GM23338 (cell line): ENCODE data around the gene CABCOCO1. TPM values are rescaled to one million over a fixed set of nuclear protein-coding genes. Genes with fewer than 3 reads are reported as not detected.

Experiments
- ATAC-seq: fragments of 200-7000 bp; cut with Tn5 transposase; 3 replicates; pipeline ENCODE4 v1.9.1; 2020
- DNase-seq: peaks from one replicate; pipeline ENCODE4 v3.0.0-alpha.2; 2015; ENCODE audit warnings: low spot score
- H2AFZ ChIP-seq: fragments of 200-600 bp; sonication (generic); 2 replicates; pipeline ENCODE4 v1.8.0; 2016; ENCODE audit warnings: antibody characterized with exemption, mild to moderate bottlenecking, moderate library complexity
- H3F3A ChIP-seq: fragments of 200-600 bp; sonication (generic); replicated peaks from 2 replicates; pipeline ENCODE4 v1.8.0; 2017; ENCODE audit warnings: antibody characterized with exemption, mixed run types, low read depth
- H3K27ac ChIP-seq: fragments of 200-600 bp; sonication (generic); 2 replicates; pipeline ENCODE4 v1.6.1; 2016; ENCODE audit warnings: low read depth
- H3K27me3 ChIP-seq: fragments of 200-600 bp; sonication (generic); 2 replicates; pipeline ENCODE4 v1.8.0; 2016; ENCODE audit warnings: mild to moderate bottlenecking, mixed run types, moderate library complexity; ENCODE audit not compliant: insufficient read depth
- H3K36me3 ChIP-seq: fragments of 200-600 bp; sonication (generic); 2 replicates; pipeline ENCODE4 v1.8.0; 2016; ENCODE audit warnings: mild to moderate bottlenecking; ENCODE audit not compliant: insufficient read depth
- H3K4me1 ChIP-seq: fragments of 200-600 bp; sonication (generic); 2 replicates; pipeline ENCODE4 v1.8.0; 2016; ENCODE audit warnings: mild to moderate bottlenecking, moderate library complexity; ENCODE audit not compliant: insufficient read depth
- H3K4me2 ChIP-seq: fragments of 200-600 bp; sonication (generic); 2 replicates; pipeline ENCODE4 v1.7.1; 2017; ENCODE audit warnings: mixed run types
- H3K4me3 ChIP-seq: fragments of 200-600 bp; sonication (generic); 2 replicates; pipeline ENCODE4 v1.6.1; 2016; ENCODE audit warnings: mixed run types
- H3K79me2 ChIP-seq: fragments of 200-600 bp; sonication (generic); replicated peaks from 2 replicates; pipeline ENCODE4 v1.8.0; 2017; ENCODE audit warnings: mild to moderate bottlenecking; ENCODE audit not compliant: insufficient read depth
- H3K9me2 ChIP-seq: fragments of 200-600 bp; sonication (generic); 2 replicates; pipeline ENCODE4 v1.8.0; 2017; ENCODE audit not compliant: insufficient read depth
- H4K20me1 ChIP-seq: fragments of 200-600 bp; sonication (generic); replicated peaks from 2 replicates; pipeline ENCODE4 v1.8.0; 2017; ENCODE audit warnings: mild to moderate bottlenecking; ENCODE audit not compliant: insufficient read depth
- H3K27ac Mint-ChIP-seq: 2 replicates; pipeline ENCODE4 v1.8.0; 2020; ENCODE audit warnings: inconsistent platforms, mild to moderate bottlenecking, moderate library complexity, mixed read lengths
- H3K27me3 Mint-ChIP-seq: 3 replicates; pipeline ENCODE4 v1.8.0; 2022; ENCODE audit warnings: low read depth, mild to moderate bottlenecking, moderate library complexity, mixed read lengths, inconsistent platforms; ENCODE audit not compliant: insufficient read depth, poor library complexity
- H3K36me3 Mint-ChIP-seq: 3 replicates; pipeline ENCODE4 v1.8.0; 2021; ENCODE audit warnings: low read depth, mild to moderate bottlenecking, inconsistent platforms, moderate library complexity, mixed read lengths
- H3K4me1 Mint-ChIP-seq: 3 replicates; pipeline ENCODE4 v1.8.0; 2020; ENCODE audit warnings: mild to moderate bottlenecking, inconsistent platforms, mixed read lengths
- H3K4me3 Mint-ChIP-seq: 3 replicates; pipeline ENCODE4 v1.8.0; 2021; ENCODE audit warnings: moderate library complexity, mild to moderate bottlenecking, inconsistent platforms, mixed read lengths
- H3K9me3 Mint-ChIP-seq: 3 replicates; pipeline ENCODE4 v1.8.0; 2020; ENCODE audit warnings: moderate library complexity, mild to moderate bottlenecking, inconsistent platforms, mixed read lengths
- CREB1 ChIP-seq: fragments of 250-450 bp; sonication (Bioruptor Pico); IDR thresholded peaks from 2 replicates; pipeline ENCODE4 v1.5.0; 2020; ENCODE audit warnings: low read depth, mild to moderate bottlenecking, moderate library complexity
- CTCF ChIP-seq, 2 experiments: fragments of 200-600 bp in 1 of 2; sonication (generic) in 1 of 2; conservative IDR thresholded peaks; 2 replicates each; pipeline versions ENCODE4 v1.5.1 to v1.6.1; 2016 to 2017; ENCODE audit warnings: antibody characterized with exemption in 2 of 2, low read depth in 2 of 2, mild to moderate bottlenecking in 2 of 2, moderate library complexity in 1 of 2
- ETS1 ChIP-seq: IDR thresholded peaks from 2 replicates; pipeline ENCODE4 v1.6.1; 2016; ENCODE audit warnings: antibody characterized with exemption
- EZH2 ChIP-seq: fragments of 200-600 bp; sonication (generic); IDR thresholded peaks from one replicate; pipeline ENCODE4 v1.8.0; 2017; ENCODE audit warnings: antibody characterized with exemption, mild to moderate bottlenecking, low read depth; ENCODE audit not compliant: unreplicated experiment
- EZH2phosphoT487 ChIP-seq: fragments of 200-600 bp; sonication (generic); IDR thresholded peaks from one replicate; pipeline ENCODE4 v1.8.1; 2018; ENCODE audit warnings: antibody characterized with exemption; ENCODE audit not compliant: unreplicated experiment
- JUNB ChIP-seq: IDR thresholded peaks from one replicate; pipeline ENCODE4 v1.6.1; 2016; ENCODE audit warnings: antibody characterized with exemption; ENCODE audit not compliant: unreplicated experiment
- NANOG ChIP-seq: IDR thresholded peaks from 2 replicates; pipeline ENCODE4 v1.6.1; 2016; ENCODE audit warnings: antibody characterized with exemption, borderline replicate concordance
- POLR2AphosphoS5 ChIP-seq: IDR thresholded peaks from 2 replicates; pipeline ENCODE4 v1.6.1; 2016; ENCODE audit warnings: antibody characterized with exemption, low read depth
- REST ChIP-seq: IDR thresholded peaks from one replicate; pipeline ENCODE4 v1.6.1; 2018; ENCODE audit warnings: antibody characterized with exemption; ENCODE audit not compliant: unreplicated experiment
- STAT1 ChIP-seq: IDR thresholded peaks from one replicate; pipeline ENCODE4 v1.6.1; 2016; ENCODE audit warnings: antibody characterized with exemption; ENCODE audit not compliant: unreplicated experiment
- ZNF114 ChIP-seq: fragments of 250-450 bp; sonication (Bioruptor Pico); IDR thresholded peaks from 2 replicates; pipeline ENCODE4 v1.5.0; 2020; ENCODE audit warnings: mild to moderate bottlenecking, moderate library complexity
- ZNF331 ChIP-seq: fragments of 250-450 bp; sonication (Bioruptor Pico); IDR thresholded peaks from 2 replicates; pipeline ENCODE4 v1.5.0; 2020; ENCODE audit warnings: low read depth, mild to moderate bottlenecking, moderate library complexity
- ZNF462 ChIP-seq: fragments of 250-450 bp; sonication (Bioruptor Pico); IDR thresholded peaks from 2 replicates; pipeline ENCODE4 v1.5.0; 2020; ENCODE audit warnings: mild to moderate bottlenecking, moderate library complexity
- polyA plus RNA-seq: library from polyadenylated mRNA; unstranded; fragments of >200 nt; fragmentation: Nextera tagmentation; extraction: Ambion mirVana; gene quantifications from 2 replicates; pipeline ENCODE4 v1.2.1, GENCODE V29; 2016
- total RNA-seq: library from RNA; depleted of rRNA; stranded (reverse); fragments of >200 nt; shearing (Covaris generic); gene quantifications from 2 replicates; pipeline ENCODE4 v1.2.3, GENCODE V29; 2014

The CABCOCO1 gene
- total and polyA plus RNA-seq, 2 experiments from 2014 or later = not detected

GRCh38 chr10:61764486-61764885, 101.8 kb downstream of the CABCOCO1 start:
- Histone ChIP-seq H3K36me3 (no peaks in the 10 kb centered on the region), H3K4me2 (no peak overlapping the region), H3K4me3 (no peak overlapping the region), H2AFZ (peak overlapping the region; percentile 43; the same call in 1 of the 2 replicates), H3K27me3 (no peaks in the 10 kb centered on the region), H3K4me1 (peaks cover 17% of the 10 kb centered on the region), H3K9me2 (no peaks in the 10 kb centered on the region), H3F3A (no peaks in the 10 kb centered on the region), H4K20me1 (no peaks in the 10 kb centered on the region), H3K79me2 (no peaks in the 10 kb centered on the region), H3K27ac (no peak overlapping the region)
- H3K27ac Mint-ChIP-seq = no peak overlapping the region
- ATAC-seq (no peak), DNase-seq (no peak)
- H3K4me3 Mint-ChIP-seq = no peak overlapping the region
- H3K27me3 Mint-ChIP-seq = no peaks in the 10 kb centered on the region
- H3K4me1 Mint-ChIP-seq = peaks cover 12% of the 10 kb centered on the region; the same call in 2 of the 3 replicates
- H3K9me3 Mint-ChIP-seq = no peaks in the 10 kb centered on the region
- TF ChIP-seq REST = no peak
- no peak for TF ChIP-seq ZNF114 (CRISPR knock-in tag)
- no peak for TF ChIP-seq JUNB
- TF ChIP-seq ZNF462 (CRISPR knock-in tag) = no peak
- TF ChIP-seq ETS1 = no peak
- TF ChIP-seq STAT1 = no peak
- TF ChIP-seq CREB1 = no peak
- no peak for TF ChIP-seq POLR2AphosphoS5
- TF ChIP-seq EZH2 = no peak
- no peak for TF ChIP-seq CTCF (conservative IDR thresholded peaks at IDR 0.05; ENCODE audit: low read depth in 2 of 2)
- no peak for TF ChIP-seq NANOG
- no peak for TF ChIP-seq ZNF331
- TF ChIP-seq EZH2phosphoT487 = no peak
- no peaks in the 10 kb centered on the region for H3K36me3 Mint-ChIP-seq
